ENCODE data around the gene IL17RC. TPM values are rescaled to one million over a fixed set of nuclear protein-coding genes. Genes with fewer than 3 reads are reported as not detected.
"Not testable (repeated sequence)": the region's sequence is repeated elsewhere in the genome, so short reads cannot be mapped to it uniquely, and the experiment has no call there.

Gene IL17RC
- total RNA-seq, 3 donors from 2014 or later (not counting 1 experiment from before 2014, with no cell fraction given), result 0.77 to 1.5 (median 1.2) TPM

GRCh38 chr3:9870978-9871377, 45.9 kb upstream of the IL17RC start:
- no peak overlapping the region for H3K27ac Mint-ChIP-seq
- no peaks in the 10 kb centered on the region for H3K4me1 Mint-ChIP-seq
- H3K27me3 Mint-ChIP-seq (ENCODE audit: low read depth in 2 of 2), result no peaks in the 10 kb centered on the region
- H3K4me1 ChIP-seq (ENCODE audit: control insufficient read depth, insufficient read depth, low read length), result no peaks in the 10 kb centered on the region
- no peaks in the 10 kb centered on the region for H3K9me3 Mint-ChIP-seq
- ATAC-seq (no peak), DNase-seq (no peak)
- H3K4me3 ChIP-seq (ENCODE audit: low read length), result no peak overlapping the region
- intact Hi-C loops (cut with micrococcal nuclease), result no loop called here
- no CpG with 5 or more reads among the region's 1 CpG for WGBS (ENCODE audit: insufficient coverage)
- no peaks in the 10 kb centered on the region for H3K36me3 Mint-ChIP-seq
- H3K27me3 ChIP-seq (ENCODE audit: control insufficient read depth, insufficient read depth, low read length), result no peaks in the 10 kb centered on the region
- H3K36me3 ChIP-seq (ENCODE audit: control insufficient read depth, insufficient read depth, low read length), result no peaks in the 10 kb centered on the region
- no peak for TF ChIP-seq CTCF (IDR thresholded peaks at IDR 0.05)
- H3K4me3 Mint-ChIP-seq, result no peak overlapping the region
- no peak overlapping the region for H3K27ac ChIP-seq (ENCODE audit: low read length)
- H3K9me3 ChIP-seq (ENCODE audit: control insufficient read depth, insufficient read depth, low read length), result no peaks in the 10 kb centered on the region

GRCh38 chr3:9872067-9872466, 44.8 kb upstream of the IL17RC start:
- H3K27me3 ChIP-seq (ENCODE audit: control insufficient read depth, insufficient read depth, low read length); H3K27ac ChIP-seq (ENCODE audit: low read length); DNase-seq; H3K9me3 Mint-ChIP-seq; H3K4me3 ChIP-seq (ENCODE audit: low read length); H3K36me3 ChIP-seq (ENCODE audit: control insufficient read depth, insufficient read depth, low read length); H3K4me1 ChIP-seq (ENCODE audit: control insufficient read depth, insufficient read depth, low read length); H3K4me1 Mint-ChIP-seq; ATAC-seq; H3K4me3 Mint-ChIP-seq; H3K9me3 ChIP-seq (ENCODE audit: control insufficient read depth, insufficient read depth, low read length); intact Hi-C loops (cut with micrococcal nuclease); H3K27me3 Mint-ChIP-seq (ENCODE audit: low read depth in 2 of 2); H3K27ac Mint-ChIP-seq; H3K36me3 Mint-ChIP-seq: not testable (repeated sequence)
- 96% methylated on average over 4 of the region's 5 CpGs for WGBS (ENCODE audit: insufficient coverage)

- ATAC-seq (no peak), DNase-seq (no peak)
- Mint-ChIP-seq H3K9me3 (no peaks in the 10 kb centered on the region), H3K27ac (no peak overlapping the region), H3K4me1 (no peaks in the 10 kb centered on the region), H3K27me3 (ENCODE audit: low read depth in 2 of 2) (no peaks in the 10 kb centered on the region), H3K36me3 (no peaks in the 10 kb centered on the region), H3K4me3 (no peak overlapping the region)
- no peaks in the 10 kb centered on the region for H3K36me3 ChIP-seq (ENCODE audit: control insufficient read depth, insufficient read depth, low read length)
- H3K4me3 ChIP-seq (ENCODE audit: low read length), result no peak overlapping the region
- no peaks in the 10 kb centered on the region for H3K27me3 ChIP-seq (ENCODE audit: control insufficient read depth, insufficient read depth, low read length)
- H3K27ac ChIP-seq (ENCODE audit: low read length), result no peak overlapping the region
- no peak for TF ChIP-seq CTCF (IDR thresholded peaks at IDR 0.05)
- intact Hi-C loops (cut with micrococcal nuclease), result no loop called here
- no peaks in the 10 kb centered on the region for H3K4me1 ChIP-seq (ENCODE audit: control insufficient read depth, insufficient read depth, low read length)
- H3K9me3 ChIP-seq (ENCODE audit: control insufficient read depth, insufficient read depth, low read length), result no peaks in the 10 kb centered on the region
Observed at GRCh38 chr3:9875448-9875847, 41.5 kb upstream of the IL17RC start.

- H3K4me3 ChIP-seq (ENCODE audit: low read length); H3K27ac ChIP-seq (ENCODE audit: low read length); intact Hi-C loops (cut with micrococcal nuclease); H3K27ac Mint-ChIP-seq; H3K9me3 ChIP-seq (ENCODE audit: control insufficient read depth, insufficient read depth, low read length); H3K36me3 Mint-ChIP-seq; H3K4me3 Mint-ChIP-seq; H3K4me1 ChIP-seq (ENCODE audit: control insufficient read depth, insufficient read depth, low read length); ATAC-seq; DNase-seq; H3K27me3 Mint-ChIP-seq (ENCODE audit: low read depth in 2 of 2); H3K9me3 Mint-ChIP-seq; H3K27me3 ChIP-seq (ENCODE audit: control insufficient read depth, insufficient read depth, low read length); H3K4me1 Mint-ChIP-seq; H3K36me3 ChIP-seq (ENCODE audit: control insufficient read depth, insufficient read depth, low read length): not testable (repeated sequence)
- WGBS (ENCODE audit: insufficient coverage), result 82% methylated on average over 3 of the region's 4 CpGs
Observed at GRCh38 chr3:9876255-9876654, 40.6 kb upstream of the IL17RC start.

- Histone ChIP-seq H3K27me3 (ENCODE audit: control insufficient read depth, insufficient read depth, low read length) (no peaks in the 10 kb centered on the region), H3K4me1 (ENCODE audit: control insufficient read depth, insufficient read depth, low read length) (no peaks in the 10 kb centered on the region), H3K27ac (ENCODE audit: low read length) (no peak overlapping the region), H3K9me3 (ENCODE audit: control insufficient read depth, insufficient read depth, low read length) (no peaks in the 10 kb centered on the region), H3K36me3 (ENCODE audit: control insufficient read depth, insufficient read depth, low read length) (no peaks in the 10 kb centered on the region), H3K4me3 (ENCODE audit: low read length) (no peak overlapping the region)
- Mint-ChIP-seq H3K4me1 (no peaks in the 10 kb centered on the region), H3K36me3 (no peaks in the 10 kb centered on the region), H3K27ac (no peak overlapping the region), H3K27me3 (ENCODE audit: low read depth in 2 of 2) (no peaks in the 10 kb centered on the region), H3K4me3 (no peak overlapping the region), H3K9me3 (no peaks in the 10 kb centered on the region)
- intact Hi-C loops (cut with micrococcal nuclease), result no loop called here
- ATAC-seq (no peak), DNase-seq (peak in 1 of 2 donors; percentile 27)
- WGBS (ENCODE audit: insufficient coverage), result 89% methylated on average over 12 of the region's 12 CpGs
- TF ChIP-seq CTCF (IDR thresholded peaks at IDR 0.05), result no peak
Observed at GRCh38 chr3:9876991-9877390, 39.9 kb upstream of the IL17RC start.

Measured in natural killer cell (primary cell).